Transverse colon (tissue), 4 donors: ENCODE measurements around the gene DDX27. TPM values are rescaled to one million over a fixed set of nuclear protein-coding genes. Genes with fewer than 3 reads are reported as not detected.

ENCODE experiments used
- DNase-seq: peaks from one replicate; pipeline ENCODE4 v3.0.0-alpha.2; 2019
- H3K27ac ChIP-seq, 4 donors: fragments of 200-600 bp; sonication (generic); 2 replicates each; pipeline ENCODE4 v1.5.1; 2016 to 2018; ENCODE audit warnings: inconsistent platforms in 4 of 4
- H3K27me3 ChIP-seq: fragments of 200-600 bp; sonication (generic); 2 replicates; pipeline ENCODE4 v1.5.1; 2017; ENCODE audit warnings: inconsistent platforms
- H3K36me3 ChIP-seq, 4 donors: fragments of 200-600 bp; sonication (generic); 2 replicates each; pipeline ENCODE4 v1.5.1; 2017 to 2019; ENCODE audit warnings: inconsistent platforms in 4 of 4
- H3K4me1 ChIP-seq, 4 donors: fragments of 200-600 bp; sonication (generic); 2 replicates each; pipeline ENCODE4 v1.5.1; 2017 to 2020; ENCODE audit warnings: inconsistent platforms in 4 of 4
- H3K4me3 ChIP-seq, 4 donors: fragments of 200-600 bp; sonication (generic); 1 replicate in 1 of 4; 2 replicates in 3 of 4; pipeline versions ENCODE4 v1.5.1 to v1.6.1; 2017 to 2019; ENCODE audit warnings: inconsistent platforms in 4 of 4
- H3K9me3 ChIP-seq, 2 donors: fragments of 200-600 bp; sonication (generic); 2 replicates each; pipeline ENCODE4 v1.5.1; 2017 to 2019; ENCODE audit warnings: inconsistent platforms in 2 of 2
- EP300 ChIP-seq: sonication (generic); formaldehyde crosslinking; IDR thresholded peaks from one replicate; pipeline ENCODE4 v1.6.1; 2017; ENCODE audit warnings: antibody characterized with exemption, low read depth
- POLR2A ChIP-seq: fragments of 450-650 bp; IDR thresholded peaks from one replicate; pipeline ENCODE4 v1.6.1; 2016; ENCODE audit warnings: antibody characterized with exemption, mild to moderate bottlenecking, moderate library complexity
- POLR2AphosphoS5 ChIP-seq, 3 donors: sonication (generic); formaldehyde crosslinking; IDR thresholded peaks; one replicate each; pipeline ENCODE4 v1.6.1; 2016; ENCODE audit warnings: antibody characterized with exemption in 3 of 3
- WGBS, 2 donors: methylation state at CpG; one replicate each; pipeline ENCODE4 v1.1.5; 2018; ENCODE audit warnings: low coverage in 1 of 2; 5-methylcytosine and 5-hydroxymethylcytosine counted together
- in situ Hi-C, 4 donors: fragments of 200-750 bp; cut with MboI; loops; one replicate each; pipeline versions ENCODE4 v1.15.0 to v1.15.1; 2017; ENCODE audit warnings: low sequenced_read_pairs in 3 of 4, low pct_ligation_motif_present in 1 of 4, low pct_unique_long_range_greater_than_20kb in 1 of 4
- intact Hi-C: fragments of 100-400 bp; cut with DNase I; formaldehyde crosslinking; loops from one replicate; pipeline ENCODE4 v1.15.1; 2023; ENCODE audit warnings: low total_unique reads
- total RNA-seq, 4 donors: library from RNA; depleted of rRNA; stranded (reverse); fragments of >200 nt; gene quantifications; one replicate each; pipeline ENCODE4 v1.1.0, GENCODE V29; 2016
- TF ChIP-seq, protein P1 (sequence below), 5 experiments: fragments of 200-600 bp in 3 of 5; fragments of 450-650 bp in 2 of 5; sonication (generic) in 3 of 5; IDR thresholded peaks; 1 replicate in 2 of 5; 2 replicates in 3 of 5; pipeline ENCODE4 v1.5.1; 2016 to 2017; ENCODE audit warnings: antibody characterized with exemption in 5 of 5, inconsistent platforms in 3 of 5, mild to moderate bottlenecking in 2 of 5, moderate library complexity in 1 of 5

The DDX27 gene
- total RNA-seq, 4 donors from 2014 or later = 13.1 to 37.0 (median 24.8) TPM

- no peak overlapping the region for H3K4me3 ChIP-seq
- in situ Hi-C loops (no loop called here), intact Hi-C loops (no loop called here)
- H3K27ac ChIP-seq = no peak overlapping the region
- 82 to 93% methylated on average over 2 of the region's 2 CpGs for WGBS, 2 donors
- TF ChIP-seq EP300 (no peak), POLR2AphosphoS5 (IDR thresholded peaks at IDR 0.05) (no peak), POLR2A (no peak)
- TF ChIP-seq, protein P1, sequence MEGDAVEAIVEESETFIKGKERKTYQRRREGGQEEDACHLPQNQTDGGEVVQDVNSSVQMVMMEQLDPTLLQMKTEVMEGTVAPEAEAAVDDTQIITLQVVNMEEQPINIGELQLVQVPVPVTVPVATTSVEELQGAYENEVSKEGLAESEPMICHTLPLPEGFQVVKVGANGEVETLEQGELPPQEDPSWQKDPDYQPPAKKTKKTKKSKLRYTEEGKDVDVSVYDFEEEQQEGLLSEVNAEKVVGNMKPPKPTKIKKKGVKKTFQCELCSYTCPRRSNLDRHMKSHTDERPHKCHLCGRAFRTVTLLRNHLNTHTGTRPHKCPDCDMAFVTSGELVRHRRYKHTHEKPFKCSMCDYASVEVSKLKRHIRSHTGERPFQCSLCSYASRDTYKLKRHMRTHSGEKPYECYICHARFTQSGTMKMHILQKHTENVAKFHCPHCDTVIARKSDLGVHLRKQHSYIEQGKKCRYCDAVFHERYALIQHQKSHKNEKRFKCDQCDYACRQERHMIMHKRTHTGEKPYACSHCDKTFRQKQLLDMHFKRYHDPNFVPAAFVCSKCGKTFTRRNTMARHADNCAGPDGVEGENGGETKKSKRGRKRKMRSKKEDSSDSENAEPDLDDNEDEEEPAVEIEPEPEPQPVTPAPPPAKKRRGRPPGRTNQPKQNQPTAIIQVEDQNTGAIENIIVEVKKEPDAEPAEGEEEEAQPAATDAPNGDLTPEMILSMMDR (IDR thresholded peaks at IDR 0.05) = no peak
- DNase-seq = no peak
- no peaks in the 10 kb centered on the region for H3K9me3 ChIP-seq
- no peaks in the 10 kb centered on the region for H3K4me1 ChIP-seq
- no peaks in the 10 kb centered on the region for H3K27me3 ChIP-seq
- peaks cover 0 to 78% (median 37%) of the 10 kb centered on the region in 4 donors for H3K36me3 ChIP-seq
Observed at GRCh38 chr20:49229381-49229780, 10.2 kb downstream of the DDX27 start.

- 93% methylated on average over 10 of the region's 10 CpGs; no CpG with 5 or more reads in 1 of the 2 donors for WGBS, 2 donors
- intact Hi-C loops = no loop called here
- Histone ChIP-seq H3K4me3 (no peak overlapping the region), H3K27me3 (no peaks in the 10 kb centered on the region), H3K27ac (no peak overlapping the region), H3K36me3 (peaks cover 0 to 73% (median 35%) of the 10 kb centered on the region in 4 donors), H3K9me3 (no peaks in the 10 kb centered on the region), H3K4me1 (no peaks in the 10 kb centered on the region)
- TF ChIP-seq POLR2A = no peak
- TF ChIP-seq POLR2AphosphoS5 (IDR thresholded peaks at IDR 0.05) = no peak
- TF ChIP-seq, protein P1 (IDR thresholded peaks at IDR 0.05) = no peak
- TF ChIP-seq EP300 = no peak
- no peak for DNase-seq
- in situ Hi-C loops = no loop called here
Observed at GRCh38 chr20:49230021-49230420, 10.8 kb downstream of the DDX27 start.

GRCh38 chr20:49230561-49231133 is 11.4 kb downstream of the DDX27 start:
- Histone ChIP-seq H3K9me3 (no peaks in the 10 kb centered on the region), H3K4me1 (no peaks in the 10 kb centered on the region), H3K36me3 (peaks cover 0 to 70% (median 32%) of the 10 kb centered on the region in 4 donors), H3K4me3 (no peak overlapping the region), H3K27me3 (no peaks in the 10 kb centered on the region), H3K27ac (no peak overlapping the region)
- in situ Hi-C loops (no loop called here), intact Hi-C loops (no loop called here)
- TF ChIP-seq POLR2A (no peak), POLR2AphosphoS5 (IDR thresholded peaks at IDR 0.05) (no peak), EP300 (no peak)
- TF ChIP-seq, protein P1 (IDR thresholded peaks at IDR 0.05) = no peak
- peak; percentile 25 for DNase-seq
- WGBS, 2 donors = 77 to 83% methylated on average over 1 to 8 of the region's 8 CpGs

GRCh38 chr20:49231471-49231870 is 12.3 kb downstream of the DDX27 start:
- no peak for DNase-seq
- H3K27me3 ChIP-seq = no peaks in the 10 kb centered on the region
- no peaks in the 10 kb centered on the region for H3K9me3 ChIP-seq
- in situ Hi-C loops = no loop called here
- H3K4me3 ChIP-seq = no peak overlapping the region
- peaks cover 0 to 65% (median 30%) of the 10 kb centered on the region in 4 donors for H3K36me3 ChIP-seq
- H3K27ac ChIP-seq = no peak overlapping the region
- no peaks in the 10 kb centered on the region for H3K4me1 ChIP-seq
- 64 to 69% methylated on average over 7 of the region's 7 CpGs for WGBS, 2 donors
- intact Hi-C loops = no loop called here
- TF ChIP-seq POLR2AphosphoS5 (IDR thresholded peaks at IDR 0.05) = no peak
- TF ChIP-seq POLR2A = no peak
- TF ChIP-seq EP300 = no peak
- TF ChIP-seq, protein P1 (IDR thresholded peaks at IDR 0.05) = no peak
